ENCODE results near the gene CASK. TPM values are rescaled to one million over a fixed set of nuclear protein-coding genes. Genes with fewer than 3 reads are reported as not detected.

The CASK gene
- total and polyA plus RNA-seq, 9 of the 15 experiments (the other 6 are each of a cell fraction or from before 2014, with no cell fraction given) = 1.3 to 7.4 (median 5.2) TPM

DNA sequence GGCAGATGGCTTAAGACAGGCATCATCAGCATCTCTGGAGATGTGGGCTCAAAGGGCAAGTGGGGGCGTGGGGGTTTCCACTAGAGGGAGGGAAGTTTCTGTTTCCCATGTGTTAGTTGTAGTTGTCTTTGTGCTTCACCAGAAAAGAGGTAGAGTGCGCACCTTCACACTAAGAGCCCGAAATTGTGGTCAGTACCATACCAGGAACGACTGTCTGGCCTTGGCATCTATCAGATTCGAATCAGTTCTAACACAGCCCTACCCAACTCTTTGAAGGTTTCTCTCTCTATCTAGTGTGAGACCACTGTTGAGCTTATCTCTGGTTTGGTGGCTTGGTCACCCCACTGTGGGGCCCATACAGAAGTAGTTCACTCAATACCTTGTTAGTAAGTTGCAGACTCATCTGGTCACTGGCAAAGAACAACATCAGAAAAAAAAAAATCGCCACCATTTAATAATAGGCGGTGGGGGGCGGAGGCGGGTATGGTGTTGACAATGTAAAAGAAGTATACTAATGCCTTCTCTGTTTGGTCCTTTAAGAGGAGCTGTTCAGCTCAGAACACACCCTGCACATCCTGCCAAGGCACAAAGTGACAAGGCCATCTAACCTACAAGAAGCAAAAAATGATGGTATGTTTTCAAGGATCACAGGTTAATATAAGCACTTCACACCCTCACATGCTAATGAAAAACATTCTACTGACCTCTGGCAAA lies 405.1 kb downstream of the CASK start (continued):
- TF ChIP-seq, protein P1, sequence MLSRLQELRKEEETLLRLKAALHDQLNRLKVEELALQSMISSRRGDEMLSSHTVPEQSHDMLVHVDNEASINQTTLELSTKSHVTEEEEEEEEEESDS (CRISPR knock-in tag; IDR thresholded peaks at IDR 0.05) = no peak

DNA sequence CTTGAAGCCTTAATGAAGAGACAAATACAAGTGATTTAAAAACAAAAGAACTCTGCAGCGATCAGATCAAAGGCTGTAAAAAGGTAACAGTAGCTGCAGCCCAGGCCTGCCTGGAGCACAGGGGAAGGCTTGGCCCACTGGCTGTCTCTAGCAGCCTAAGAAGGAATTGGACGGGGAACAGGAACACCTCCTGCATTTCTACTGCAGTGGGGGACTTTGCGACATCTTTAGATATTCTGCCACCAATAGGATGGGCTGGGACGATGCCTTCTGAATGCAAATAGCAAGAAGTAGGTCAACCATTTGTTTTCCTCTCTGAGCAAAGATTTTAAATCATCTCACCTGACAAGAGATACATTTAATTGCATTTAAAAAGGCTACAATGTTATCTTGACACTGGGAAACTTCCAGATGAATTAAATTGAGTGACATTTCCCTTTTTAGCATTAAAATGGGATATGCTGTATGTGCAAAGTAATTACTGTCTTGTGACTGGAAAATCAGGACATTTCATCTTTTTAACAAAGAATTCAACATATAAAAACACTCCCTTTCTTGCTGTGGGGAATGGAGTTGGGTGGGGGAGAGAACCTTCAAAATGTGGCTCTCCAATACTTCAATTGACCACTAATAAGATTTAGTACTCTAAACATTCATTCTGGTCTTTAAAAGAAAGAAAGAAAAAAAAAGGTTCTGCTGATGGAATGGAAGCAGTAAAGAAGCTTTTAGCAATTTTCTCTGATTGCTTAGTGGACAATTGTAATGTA lies 406.2 kb downstream of the CASK start:
- Histone ChIP-seq H3K4me2 (ENCODE audit: insufficient read depth, low read length) (no peak overlapping the region), H3K9ac (ENCODE audit: insufficient read depth in 1 of 2, low read depth in 2 of 2, low read length in 2 of 2) (no peak overlapping the region), H3K27ac (ENCODE audit: extremely low read depth, low read depth, low read length) (no peak overlapping the region), H3K9me3 (replicated peaks; ENCODE audit: control insufficient read depth, insufficient read depth, low read depth, low read length) (no peaks in the 10 kb centered on the region), H2AFZ (ENCODE audit: low read depth, low read length) (no peak overlapping the region), H3K36me3 (ENCODE audit: control insufficient read depth, insufficient read depth, low read length) (no peaks in the 10 kb centered on the region), H3K4me1 (replicated peaks in 1 of 2; ENCODE audit: control insufficient read depth in 2 of 2, insufficient read depth in 2 of 2, low read length in 2 of 2) (no peaks in the 10 kb centered on the region; a peak in 1 of 5 replicates), H4K20me1 (replicated peaks; ENCODE audit: control insufficient read depth, insufficient read depth, low read length) (no peaks in the 10 kb centered on the region), H3K9me1 (ENCODE audit: control insufficient read depth, insufficient read depth, low read length) (no peaks in the 10 kb centered on the region), H3K4me3 (no peak overlapping the region), H3K27me3 (ENCODE audit: control insufficient read depth in 2 of 2, insufficient read depth in 2 of 2, low read length in 2 of 2) (no peaks in the 10 kb centered on the region; a peak in 1 of 5 replicates), H3K79me2 (ENCODE audit: control insufficient read depth, insufficient read depth, low read length) (no peaks in the 10 kb centered on the region)
- DNase-seq (ENCODE audit: extremely low read depth in 1 of 4, low spot score in 3 of 4) (no peak), FAIRE-seq (no peak), ATAC-seq (no peak)
- WGBS (ENCODE audit: insufficient coverage, low coverage, missing lambda C conversion rate) = 16% methylated on average over 4 of the region's 4 CpGs
- intact Hi-C loops (cut with micrococcal nuclease) (no loop called here), in situ Hi-C loops (cut with MboI) (no loop called here)
- ChIA-PET POLR2A (no interaction called here), CTCF (ENCODE audit: low intra/inter-chr PET ratio) (no interaction called here)
- no TSS peak for BruUV-seq (replicated peaks)
- TF ChIP-seq, protein P2, sequence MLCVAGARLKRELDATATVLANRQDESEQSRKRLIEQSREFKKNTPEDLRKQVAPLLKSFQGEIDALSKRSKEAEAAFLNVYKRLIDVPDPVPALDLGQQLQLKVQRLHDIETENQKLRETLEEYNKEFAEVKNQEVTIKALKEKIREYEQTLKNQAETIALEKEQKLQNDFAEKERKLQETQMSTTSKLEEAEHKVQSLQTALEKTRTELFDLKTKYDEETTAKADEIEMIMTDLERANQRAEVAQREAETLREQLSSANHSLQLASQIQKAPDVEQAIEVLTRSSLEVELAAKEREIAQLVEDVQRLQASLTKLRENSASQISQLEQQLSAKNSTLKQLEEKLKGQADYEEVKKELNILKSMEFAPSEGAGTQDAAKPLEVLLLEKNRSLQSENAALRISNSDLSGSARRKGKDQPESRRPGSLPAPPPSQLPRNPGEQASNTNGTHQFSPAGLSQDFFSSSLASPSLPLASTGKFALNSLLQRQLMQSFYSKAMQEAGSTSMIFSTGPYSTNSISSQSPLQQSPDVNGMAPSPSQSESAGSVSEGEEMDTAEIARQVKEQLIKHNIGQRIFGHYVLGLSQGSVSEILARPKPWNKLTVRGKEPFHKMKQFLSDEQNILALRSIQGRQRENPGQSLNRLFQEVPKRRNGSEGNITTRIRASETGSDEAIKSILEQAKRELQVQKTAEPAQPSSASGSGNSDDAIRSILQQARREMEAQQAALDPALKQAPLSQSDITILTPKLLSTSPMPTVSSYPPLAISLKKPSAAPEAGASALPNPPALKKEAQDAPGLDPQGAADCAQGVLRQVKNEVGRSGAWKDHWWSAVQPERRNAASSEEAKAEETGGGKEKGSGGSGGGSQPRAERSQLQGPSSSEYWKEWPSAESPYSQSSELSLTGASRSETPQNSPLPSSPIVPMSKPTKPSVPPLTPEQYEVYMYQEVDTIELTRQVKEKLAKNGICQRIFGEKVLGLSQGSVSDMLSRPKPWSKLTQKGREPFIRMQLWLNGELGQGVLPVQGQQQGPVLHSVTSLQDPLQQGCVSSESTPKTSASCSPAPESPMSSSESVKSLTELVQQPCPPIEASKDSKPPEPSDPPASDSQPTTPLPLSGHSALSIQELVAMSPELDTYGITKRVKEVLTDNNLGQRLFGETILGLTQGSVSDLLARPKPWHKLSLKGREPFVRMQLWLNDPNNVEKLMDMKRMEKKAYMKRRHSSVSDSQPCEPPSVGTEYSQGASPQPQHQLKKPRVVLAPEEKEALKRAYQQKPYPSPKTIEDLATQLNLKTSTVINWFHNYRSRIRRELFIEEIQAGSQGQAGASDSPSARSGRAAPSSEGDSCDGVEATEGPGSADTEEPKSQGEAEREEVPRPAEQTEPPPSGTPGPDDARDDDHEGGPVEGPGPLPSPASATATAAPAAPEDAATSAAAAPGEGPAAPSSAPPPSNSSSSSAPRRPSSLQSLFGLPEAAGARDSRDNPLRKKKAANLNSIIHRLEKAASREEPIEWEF (CRISPR knock-in tag; IDR thresholded peaks at IDR 0.05) = no peak
- no peak for TF ChIP-seq TBL1XR1 (IDR thresholded peaks at IDR 0.05; ENCODE audit: low read length in 2 of 2)
- TF ChIP-seq DMBX1 (CRISPR knock-in tag; IDR thresholded peaks at IDR 0.05; ENCODE audit: borderline replicate concordance) = no peak
- no peak for TF ChIP-seq KLF13 (tag; IDR thresholded peaks at IDR 0.05; ENCODE audit: borderline replicate concordance, low read depth)
- TF ChIP-seq, protein P3, sequence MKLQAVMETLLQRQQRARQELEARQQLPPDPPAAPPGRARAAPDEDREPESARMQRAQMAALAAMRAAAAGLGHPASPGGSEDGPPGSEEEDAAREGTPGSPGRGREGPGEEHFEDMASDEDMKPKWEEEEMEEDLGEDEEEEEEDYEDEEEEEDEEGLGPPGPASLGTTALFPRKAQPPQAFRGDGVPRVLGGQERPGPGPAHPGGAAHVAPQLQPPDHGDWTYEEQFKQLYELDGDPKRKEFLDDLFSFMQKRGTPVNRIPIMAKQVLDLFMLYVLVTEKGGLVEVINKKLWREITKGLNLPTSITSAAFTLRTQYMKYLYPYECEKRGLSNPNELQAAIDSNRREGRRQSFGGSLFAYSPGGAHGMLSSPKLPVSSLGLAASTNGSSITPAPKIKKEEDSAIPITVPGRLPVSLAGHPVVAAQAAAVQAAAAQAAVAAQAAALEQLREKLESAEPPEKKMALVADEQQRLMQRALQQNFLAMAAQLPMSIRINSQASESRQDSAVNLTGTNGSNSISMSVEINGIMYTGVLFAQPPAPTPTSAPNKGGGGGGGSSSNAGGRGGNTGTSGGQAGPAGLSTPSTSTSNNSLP (IDR thresholded peaks at IDR 0.05; ENCODE audit: borderline replicate concordance, low read depth, low read length) = no peak
- TF ChIP-seq ZZZ3 (IDR thresholded peaks at IDR 0.05) = no peak
- TF ChIP-seq ZNF23 (CRISPR knock-in tag; IDR thresholded peaks at IDR 0.05) = no peak
- TF ChIP-seq ZNF778 (CRISPR knock-in tag; IDR thresholded peaks at IDR 0.05) = no peak
- no peak for TF ChIP-seq RBM15 (IDR thresholded peaks at IDR 0.05; ENCODE audit: insufficient read depth, low read length)
- TF ChIP-seq CBFA2T2 (conservative IDR thresholded peaks at IDR 0.05) = no peak
- no peak for TF ChIP-seq ETV1 (tag; conservative IDR thresholded peaks at IDR 0.05; ENCODE audit: low read depth)
